ENCODE measurements around the gene HINFP.

- TF ChIP-seq CTCF (IDR thresholded peaks at IDR 0.05) (no peak), POLR2A (IDR thresholded peaks at IDR 0.05) (no peak)
These were observed 4.4 kb downstream of the HINFP start for GRCh38 chr11:119125821-119126220.
